A673 (cell line): ENCODE measurements around the gene TAGLN2. TPM values are rescaled to one million over a fixed set of nuclear protein-coding genes. Genes with fewer than 3 reads are reported as not detected.

Source experiments
- BruUV-seq: library from RNA; stranded (reverse); fragments of 400-500 nt; replicated peaks from 2 replicates; lab custom pipeline; 2021; lab: Mats Ljungman, UMichigan
- CTCF ChIA-PET: fragments of 300-600 bp; sonication (Branson Sonifier 250); formaldehyde crosslinking; loops from one replicate; lab custom pipeline; 2022; ENCODE audit warnings: antibody characterized with exemption; lab: Charles Lee
- POLR2A ChIA-PET: fragments of 300-600 bp; sonication (Branson Sonifier 250); formaldehyde crosslinking; loops from one replicate; lab custom pipeline; 2022; ENCODE audit warnings: antibody characterized with exemption; ENCODE audit not compliant: low non-redundant PET; lab: Charles Lee
- DNase-seq: peaks from one replicate; pipeline ENCODE4 v3.0.0-alpha.2; 2015; ENCODE audit warnings: low spot score
- H3K27ac ChIP-seq: fragments of 200-600 bp; sonication (generic); 2 replicates; pipeline ENCODE4 v1.5.1; 2016; ENCODE audit warnings: mixed run types, low read depth, mild to moderate bottlenecking, mixed read lengths, antibody characterized with exemption, low read length; ENCODE audit not compliant: poor library complexity, severe bottlenecking
- H3K27me3 ChIP-seq: fragments of 200-600 bp; sonication (generic); replicated peaks from 2 replicates; pipeline ENCODE4 v1.6.1; 2017; ENCODE audit warnings: mixed run types, low read depth, mild to moderate bottlenecking, mixed read lengths, antibody characterized with exemption, low read length; ENCODE audit not compliant: insufficient read depth, poor library complexity
- H3K36me3 ChIP-seq: fragments of 200-600 bp; sonication (generic); 2 replicates; pipeline ENCODE4 v1.6.1; 2016; ENCODE audit warnings: mixed run types, mild to moderate bottlenecking, mixed read lengths, antibody characterized with exemption, low read length; ENCODE audit not compliant: insufficient read depth, poor library complexity, severe bottlenecking
- H3K4me1 ChIP-seq: fragments of 200-600 bp; sonication (generic); 2 replicates; pipeline ENCODE4 v1.6.1; 2017; ENCODE audit warnings: mixed run types, mild to moderate bottlenecking, mixed read lengths, antibody characterized with exemption, low read length; ENCODE audit not compliant: insufficient read depth, poor library complexity, severe bottlenecking
- H3K4me3 ChIP-seq: fragments of 200-600 bp; sonication (generic); 2 replicates; pipeline ENCODE4 v1.5.1; 2016; ENCODE audit warnings: low read depth, mixed run types, mild to moderate bottlenecking, mixed read lengths, low read length; ENCODE audit not compliant: poor library complexity, severe bottlenecking
- H3K9me3 ChIP-seq: fragments of 200-600 bp; sonication (generic); 2 replicates; pipeline ENCODE4 v1.6.1; 2016; ENCODE audit warnings: mixed run types, low read depth, mild to moderate bottlenecking, mixed read lengths, antibody characterized with exemption, low read length; ENCODE audit not compliant: poor library complexity, severe bottlenecking
- CTCF ChIP-seq: fragments of 300-800, 200-600 bp; sonication (generic); conservative IDR thresholded peaks from 2 replicates; pipeline ENCODE4 v1.5.1; 2017; ENCODE audit warnings: low read depth, mild to moderate bottlenecking, antibody characterized with exemption, low read length, moderate library complexity, mixed read lengths
- EZH2 ChIP-seq: fragments of 200-600 bp; sonication (generic); IDR thresholded peaks from 2 replicates; pipeline ENCODE4 v1.6.1; 2017; ENCODE audit warnings: borderline replicate concordance, low read depth, mild to moderate bottlenecking, mixed read lengths, antibody characterized with exemption, low read length; ENCODE audit not compliant: poor library complexity, severe bottlenecking
- intact Hi-C: fragments of 100-400 bp; cut with micrococcal nuclease; formaldehyde crosslinking; loops from one replicate; pipeline ENCODE4 v1.10.0; 2022; ENCODE audit not compliant: unreplicated experiment
- total RNA-seq: library from RNA; stranded (reverse); gene quantifications from 2 replicates; pipeline ENCODE4 v1.2.3, GENCODE V29; 2021

Gene TAGLN2
- total RNA-seq, 1 experiment from 2014 or later, result 198 TPM

DNA sequence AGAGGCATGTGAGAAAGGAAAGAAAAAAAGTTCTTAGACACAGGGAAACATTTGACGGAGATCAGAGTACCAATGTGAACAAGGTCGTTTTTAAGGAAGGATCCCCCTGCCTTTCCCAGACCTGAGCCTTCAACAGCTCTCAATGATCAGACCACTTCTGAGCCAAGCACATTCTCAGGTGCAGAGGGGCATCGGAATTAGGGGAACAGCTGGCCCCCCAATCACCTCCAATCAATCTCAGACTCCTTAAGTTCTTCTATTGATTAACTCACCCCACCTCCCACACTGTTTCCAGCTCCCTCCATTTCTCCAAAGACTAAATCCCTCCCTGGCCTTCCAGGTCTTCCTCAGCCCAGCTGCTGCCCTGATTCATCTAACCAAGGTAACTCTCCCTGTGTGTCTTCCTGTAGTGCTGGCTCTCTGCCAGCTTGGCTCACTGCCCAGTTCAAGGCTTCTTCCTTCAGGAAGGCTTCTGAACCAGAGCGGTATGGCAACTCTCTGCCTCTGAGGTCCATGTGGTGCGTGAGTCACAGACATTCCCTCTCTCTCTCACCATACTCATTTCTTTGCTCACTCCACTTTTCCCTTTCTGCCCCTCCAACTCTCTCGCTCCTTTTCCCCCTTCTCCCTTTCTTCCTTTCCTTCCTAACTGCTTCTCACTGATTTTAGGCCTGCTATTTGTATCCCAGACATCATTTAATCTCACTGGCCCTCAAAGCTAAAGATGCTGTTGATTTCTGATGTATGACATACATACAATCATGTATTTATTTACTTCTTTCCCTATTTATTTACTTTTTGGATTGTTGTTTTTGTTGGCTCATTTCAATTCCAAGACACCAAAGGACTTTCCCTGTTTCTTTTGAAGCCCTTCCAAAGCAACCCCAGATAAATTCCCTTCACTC lies 43.4 kb downstream of the TAGLN2 start:
- Histone ChIP-seq H3K27ac (no peak overlapping the region), H3K9me3 (no peaks in the 10 kb centered on the region), H3K4me1 (peaks cover 14% of the 10 kb centered on the region), H3K27me3 (no peaks in the 10 kb centered on the region), H3K4me3 (no peak overlapping the region), H3K36me3 (no peaks in the 10 kb centered on the region)
- intact Hi-C loops, result no loop called here
- no peak for TF ChIP-seq EZH2
- no peak for TF ChIP-seq CTCF
- CTCF ChIA-PET, result no interaction called here
- DNase-seq, result peak; percentile 80
- no TSS peak for BruUV-seq
- POLR2A ChIA-PET, result no interaction called here

DNA sequence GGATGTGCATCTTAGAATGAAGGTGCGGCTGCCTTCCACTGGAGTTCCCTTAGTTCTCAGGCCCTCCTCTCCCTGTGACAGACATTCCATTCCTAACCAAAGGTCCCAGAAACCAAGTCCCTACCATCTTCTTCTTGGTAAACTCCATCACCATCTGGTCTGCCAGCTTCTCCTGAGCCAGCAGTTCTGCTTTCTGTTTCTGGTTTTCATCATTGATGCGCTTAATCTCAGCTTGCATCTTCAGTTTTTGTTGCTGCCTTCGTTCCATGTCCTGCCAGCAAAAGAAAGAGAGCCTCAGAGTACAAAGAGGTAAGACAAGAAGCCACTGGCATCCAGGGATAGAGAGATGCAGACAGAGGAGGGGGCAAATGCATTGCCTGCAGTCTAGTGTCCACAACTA lies 44.9 kb downstream of the TAGLN2 start:
- no peaks in the 10 kb centered on the region for H3K9me3 ChIP-seq
- no peak overlapping the region for H3K4me3 ChIP-seq
- TF ChIP-seq EZH2 (no peak), CTCF (no peak)
- CTCF ChIA-PET, result no interaction called here
- peaks cover 13% of the 10 kb centered on the region for H3K4me1 ChIP-seq
- POLR2A ChIA-PET, result no interaction called here
- BruUV-seq, result no TSS peak
- intact Hi-C loops, result no loop called here
- no peaks in the 10 kb centered on the region for H3K36me3 ChIP-seq
- no peak for DNase-seq
- H3K27ac ChIP-seq, result no peak overlapping the region
- no peaks in the 10 kb centered on the region for H3K27me3 ChIP-seq

GRCh38 chr1:159879977-159880376 lies 45.3 kb downstream of the TAGLN2 start:
- no peak overlapping the region for H3K27ac ChIP-seq
- H3K4me1 ChIP-seq, result peaks cover 13% of the 10 kb centered on the region
- H3K4me3 ChIP-seq, result no peak overlapping the region
- no TSS peak for BruUV-seq
- H3K9me3 ChIP-seq, result no peaks in the 10 kb centered on the region
- H3K27me3 ChIP-seq, result no peaks in the 10 kb centered on the region
- CTCF ChIA-PET, result no interaction called here
- POLR2A ChIA-PET, result no interaction called here
- TF ChIP-seq CTCF, result no peak
- DNase-seq, result peak; percentile 36
- intact Hi-C loops, result no loop called here
- no peaks in the 10 kb centered on the region for H3K36me3 ChIP-seq
